NCI-H748 (cell line): ENCODE measurements around the gene CES3.
"Not testable (repeated sequence)": the region's sequence is repeated elsewhere in the genome, so short reads cannot be mapped to it uniquely, and the experiment has no call there.

Source experiments
- DNase-seq: peaks from one replicate; lab custom pipeline; 2025; ENCODE audit not compliant: unreplicated experiment; lab: John Stamatoyannopoulos, UW

Gene CES3

DNA sequence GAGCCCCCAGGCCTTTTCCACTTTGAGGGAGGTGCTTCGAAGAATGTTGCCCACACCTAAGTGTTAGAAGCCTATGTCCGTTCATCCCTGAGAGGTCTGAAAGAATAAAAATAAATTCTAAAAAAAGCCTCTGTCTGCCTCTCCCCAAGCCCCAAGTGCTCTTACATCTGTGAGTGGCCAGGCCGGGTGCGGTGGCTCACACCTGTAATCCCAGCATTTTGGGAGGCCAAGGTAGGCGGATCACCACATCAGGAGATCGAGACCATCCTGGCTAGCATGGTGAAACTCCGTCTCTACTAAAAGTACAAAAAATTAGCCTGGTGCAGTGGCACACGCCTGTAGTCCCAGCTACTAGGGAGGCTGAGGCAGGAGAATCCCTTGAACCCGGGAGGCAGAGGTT is 16.1 kb upstream of the CES3 start:
- not testable (repeated sequence) for DNase-seq

GRCh38 chr16:66945939-66946338 is 15.1 kb upstream of the CES3 start:
- no peak for DNase-seq

GRCh38 chr16:66946541-66946940 is 14.5 kb upstream of the CES3 start:
- no peak for DNase-seq

DNA sequence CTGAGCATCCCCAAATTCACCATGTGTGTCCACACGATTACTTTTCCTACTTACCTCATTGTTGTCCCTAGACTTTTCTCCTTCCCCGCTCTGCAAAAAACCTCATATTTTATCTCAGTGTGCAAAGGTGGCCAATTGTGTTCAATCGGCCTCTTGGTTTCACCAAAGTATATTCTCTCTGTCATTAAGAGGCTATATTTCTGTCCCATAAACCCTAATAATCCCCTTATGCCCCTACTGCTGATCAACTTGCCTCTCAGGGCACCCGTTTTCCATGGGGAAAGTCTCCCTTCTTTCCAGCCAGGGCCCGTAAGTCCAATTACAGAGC is 14.1 kb upstream of the CES3 start:
- DNase-seq: no peak

GRCh38 chr16:66947302-66948065 is 13.6 kb upstream of the CES3 start:
- peak; percentile 66 for DNase-seq

DNA sequence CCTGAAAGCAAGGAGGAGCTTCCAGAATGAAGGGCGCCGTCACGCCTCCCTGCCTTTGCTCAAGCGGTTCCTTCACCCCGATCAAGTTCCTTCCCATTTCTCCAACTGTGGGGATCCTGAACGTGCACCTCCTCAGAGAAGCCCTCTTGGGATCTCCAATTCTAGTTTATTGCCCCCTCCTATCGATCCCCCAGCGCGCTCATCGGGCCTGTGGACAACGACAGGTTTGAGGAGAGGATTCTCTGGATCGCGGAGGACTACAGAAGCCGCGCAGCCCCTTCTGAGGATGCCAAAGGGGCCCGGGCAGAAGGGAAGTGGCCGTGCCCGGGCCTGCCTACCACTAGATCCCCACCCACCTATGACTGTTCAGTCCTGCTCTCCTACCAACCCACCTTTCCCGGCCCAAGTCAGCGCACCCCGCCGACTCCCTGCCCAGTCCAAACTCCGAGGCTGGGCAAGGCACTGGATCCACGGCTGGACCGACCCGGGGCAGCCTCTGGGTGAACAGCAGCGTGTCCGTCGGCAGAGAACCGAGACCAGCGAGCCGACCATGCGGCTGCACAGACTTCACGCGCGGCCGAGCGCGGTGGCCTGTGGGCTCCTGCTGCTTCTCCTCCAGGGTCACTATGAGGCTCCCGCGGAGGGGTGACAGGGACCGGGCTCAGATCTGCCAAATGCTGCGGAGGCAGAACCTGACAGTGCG is 12.8 kb upstream of the CES3 start:
- DNase-seq: peak; percentile 31

DNA sequence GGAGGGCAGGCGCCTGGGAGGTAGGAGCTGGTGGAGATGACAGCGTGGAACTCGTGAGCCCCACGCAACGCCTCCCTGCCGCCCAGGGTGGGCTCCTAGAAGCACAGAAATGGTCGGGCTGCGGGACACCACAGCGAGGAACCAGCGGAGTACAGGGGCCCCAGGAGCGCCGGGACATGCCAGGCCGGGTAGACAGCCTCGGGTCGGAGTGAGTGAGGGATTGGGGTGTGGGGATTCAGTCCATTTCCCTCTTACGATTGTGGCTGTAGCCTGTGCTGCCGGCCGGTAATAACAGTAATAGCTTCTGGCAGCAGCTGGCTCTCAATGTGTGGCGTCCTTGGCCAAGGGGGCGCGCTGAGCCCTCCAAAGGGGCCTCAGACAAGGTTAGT is 12.2 kb upstream of the CES3 start:
- DNase-seq: no peak

GRCh38 chr16:66949472-66949871 is 11.6 kb upstream of the CES3 start:
- no peak for DNase-seq

DNA sequence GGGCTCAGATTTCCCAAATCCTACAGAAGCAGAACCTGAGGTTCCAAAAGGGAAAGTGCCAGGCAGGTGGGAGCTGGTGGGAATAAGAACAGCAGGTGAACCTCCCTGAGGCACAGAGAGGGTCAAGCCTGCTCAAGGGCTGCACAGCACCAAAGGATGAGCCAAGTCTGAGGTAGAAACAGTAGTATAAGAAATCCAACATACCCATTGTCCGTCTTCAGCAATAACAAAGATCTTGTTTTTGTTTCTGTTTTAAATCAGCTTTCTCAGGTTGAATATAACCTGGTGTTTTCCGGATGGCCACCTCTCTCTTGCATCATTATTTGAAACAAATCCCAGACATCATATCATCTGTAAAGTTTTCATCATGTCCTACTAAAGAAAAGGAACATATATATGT is 10.6 kb upstream of the CES3 start:
- DNase-seq: no peak

DNA sequence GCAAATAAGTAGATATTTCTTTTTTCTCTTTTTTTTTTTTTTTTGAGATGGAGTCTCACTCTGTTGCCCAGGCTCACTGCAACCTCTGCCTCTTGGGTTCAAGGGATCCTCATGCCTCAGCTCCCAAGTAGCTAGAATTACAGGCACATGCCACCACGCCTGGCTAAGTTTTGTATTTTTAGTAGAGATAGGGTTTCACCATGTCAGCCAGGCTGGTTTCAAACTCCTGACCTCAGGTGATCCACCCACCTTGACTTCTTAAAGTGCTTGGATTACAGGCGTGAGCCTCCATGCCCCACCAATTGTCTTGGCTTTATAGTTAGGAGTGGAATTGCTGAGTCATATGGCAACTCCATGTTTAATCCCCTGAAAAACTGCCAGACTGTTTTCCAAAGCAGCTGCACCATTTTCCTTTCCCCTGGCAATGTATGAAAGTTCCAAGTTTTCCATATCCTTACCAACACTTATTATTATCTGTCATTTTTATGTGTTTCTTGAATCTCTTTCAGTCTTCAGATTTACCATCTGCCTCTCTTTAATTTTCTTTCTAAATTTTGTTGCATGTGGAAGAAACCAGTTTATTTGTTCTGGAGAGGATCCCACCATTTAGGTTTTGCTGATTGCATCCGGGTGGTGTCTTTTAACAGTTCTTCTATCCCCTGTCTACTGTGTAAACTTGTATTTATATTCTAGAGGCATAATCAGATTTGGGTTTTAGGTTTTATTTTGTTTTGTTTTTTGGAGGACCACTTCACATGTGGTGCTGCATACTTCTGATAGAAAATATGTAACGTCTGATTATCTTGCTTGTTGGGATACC is 9.9 kb upstream of the CES3 start:
- DNase-seq: no peak

DNA sequence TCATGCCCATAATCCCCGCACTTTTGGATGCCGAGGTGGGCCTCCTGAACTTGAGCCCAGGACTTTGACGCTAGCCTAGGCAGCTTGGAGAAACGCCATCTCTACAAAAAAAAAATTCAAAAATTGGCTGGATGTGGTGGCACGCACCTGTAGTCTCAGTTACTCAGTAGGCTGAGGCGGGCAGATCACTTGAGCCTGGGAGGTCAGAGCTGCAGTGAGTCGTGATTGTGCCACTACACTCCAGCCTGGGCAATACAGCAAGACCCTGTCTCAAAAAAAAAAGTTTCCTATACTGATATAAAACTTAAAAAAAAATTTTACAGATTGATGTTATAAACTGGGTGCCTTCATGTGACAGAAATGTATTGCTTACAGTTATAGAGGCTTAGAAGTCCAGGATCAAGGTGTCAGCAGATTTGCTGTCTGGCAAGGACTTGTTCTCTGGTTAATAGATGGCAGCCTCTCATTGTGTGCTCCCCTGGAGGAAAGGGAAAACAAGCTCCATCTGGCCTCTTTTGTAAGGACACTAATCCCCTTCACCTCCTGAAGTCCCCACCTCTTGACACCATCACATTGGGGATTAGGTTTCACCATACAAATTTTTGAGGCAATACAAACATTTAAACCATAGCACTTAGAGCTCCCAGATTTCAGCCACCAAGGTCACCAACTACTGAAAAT is 8.5 kb upstream of the CES3 start:
- DNase-seq: no peak

DNA sequence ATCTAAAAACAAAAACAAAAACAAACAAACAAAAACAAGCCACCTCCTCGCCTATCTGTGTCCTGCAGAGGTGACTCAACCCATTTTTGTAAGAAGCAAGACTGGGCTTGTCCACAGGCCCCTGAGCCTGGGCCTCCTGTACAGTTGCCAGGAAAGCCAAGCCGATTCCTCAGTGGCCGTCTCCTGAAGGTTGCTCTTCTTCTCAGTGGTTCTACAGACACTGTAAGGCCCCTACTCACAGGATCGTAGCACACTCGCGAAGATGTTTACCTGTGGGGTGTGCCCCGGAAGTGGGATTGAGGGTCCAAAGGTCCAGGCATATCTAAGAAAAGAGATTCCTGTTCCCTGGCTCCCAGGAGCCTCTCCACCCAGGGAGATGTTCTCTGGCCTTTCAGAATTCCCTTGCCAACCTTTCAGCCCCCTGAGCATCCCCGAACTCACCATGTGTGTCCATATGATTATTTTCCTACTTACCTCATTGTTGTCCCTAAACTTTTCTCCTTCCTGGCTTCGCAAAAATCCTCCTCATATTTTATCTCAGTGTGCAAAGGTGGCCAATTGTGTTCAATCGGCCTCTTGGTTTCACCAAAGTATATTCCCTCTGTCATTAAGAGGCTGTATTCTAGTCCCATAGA is 7.5 kb upstream of the CES3 start:
- no peak for DNase-seq

DNA sequence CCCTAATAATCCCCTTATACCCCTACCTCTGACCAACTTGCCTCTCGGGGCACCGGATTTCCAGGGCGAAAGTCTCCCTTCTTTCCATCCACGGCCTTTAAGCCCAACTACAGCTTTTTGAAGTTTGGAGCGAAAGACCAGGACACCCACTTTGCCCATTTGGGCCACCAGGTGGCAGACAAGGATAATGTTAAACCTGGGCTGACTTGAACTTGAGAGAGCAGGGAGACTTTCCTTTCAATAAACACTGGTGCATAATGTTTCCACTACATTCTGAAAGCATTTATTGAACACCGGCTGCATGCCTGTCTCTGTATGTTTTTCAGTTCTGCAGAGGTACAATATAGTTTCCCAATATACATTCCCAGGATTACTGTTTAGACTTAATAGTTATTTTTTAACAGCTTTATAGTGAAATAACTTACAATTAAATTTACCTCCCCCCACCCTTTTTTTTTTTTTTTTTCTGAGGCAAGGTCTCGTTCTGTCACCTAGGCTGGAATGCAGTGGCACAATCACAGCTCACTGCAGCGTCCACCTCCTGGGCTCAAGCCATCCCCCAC is 6.9 kb upstream of the CES3 start:
- peak; percentile 54 for DNase-seq

GRCh38 chr16:66955363-66956153 is 5.5 kb upstream of the CES3 start:
- DNase-seq: not testable (repeated sequence)

DNA sequence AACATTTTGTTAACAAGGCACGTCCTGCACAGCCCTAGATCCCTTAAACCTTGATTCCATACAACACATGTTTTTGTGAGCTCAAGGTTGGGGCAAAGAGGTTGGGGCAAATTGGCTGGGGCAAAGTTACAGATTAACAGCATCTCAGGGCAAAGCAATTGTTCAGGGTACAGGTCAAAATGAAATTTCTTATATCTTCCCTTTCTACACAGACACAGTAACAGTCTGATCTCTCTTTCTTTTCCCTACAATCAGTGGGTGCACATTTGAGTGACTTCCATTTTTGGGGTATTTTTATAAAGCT is 5.0 kb upstream of the CES3 start:
- DNase-seq: not testable (repeated sequence)

GRCh38 chr16:66958857-66959703 is 2.0 kb upstream of the CES3 start:
- no peak for DNase-seq

DNA sequence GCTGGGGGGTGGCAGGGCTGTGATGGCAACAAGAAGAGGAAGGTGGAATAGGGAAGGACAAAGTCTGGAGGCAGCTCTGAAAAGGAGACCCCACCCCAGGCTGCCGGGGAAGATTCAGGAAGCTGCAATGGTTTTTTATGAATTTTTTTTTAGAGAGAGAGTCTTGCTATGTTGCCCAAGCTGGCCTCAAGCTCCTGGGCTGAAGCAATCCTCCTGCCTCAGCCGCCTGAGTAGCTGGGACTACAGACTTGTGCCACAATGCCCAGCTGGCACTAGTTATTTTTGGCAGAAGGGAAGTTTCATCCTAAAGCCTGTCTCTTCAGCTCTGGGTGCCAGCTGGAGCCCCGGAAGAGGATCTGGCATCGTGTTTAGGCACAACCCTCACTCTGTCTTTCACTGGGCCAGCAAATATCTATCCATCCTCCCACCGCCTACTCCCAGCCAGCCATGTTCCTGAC is 1.3 kb upstream of the CES3 start:
- no peak for DNase-seq

GRCh38 chr16:66960270-66960669 is 796 bp upstream of the CES3 start:
- DNase-seq: no peak

DNA sequence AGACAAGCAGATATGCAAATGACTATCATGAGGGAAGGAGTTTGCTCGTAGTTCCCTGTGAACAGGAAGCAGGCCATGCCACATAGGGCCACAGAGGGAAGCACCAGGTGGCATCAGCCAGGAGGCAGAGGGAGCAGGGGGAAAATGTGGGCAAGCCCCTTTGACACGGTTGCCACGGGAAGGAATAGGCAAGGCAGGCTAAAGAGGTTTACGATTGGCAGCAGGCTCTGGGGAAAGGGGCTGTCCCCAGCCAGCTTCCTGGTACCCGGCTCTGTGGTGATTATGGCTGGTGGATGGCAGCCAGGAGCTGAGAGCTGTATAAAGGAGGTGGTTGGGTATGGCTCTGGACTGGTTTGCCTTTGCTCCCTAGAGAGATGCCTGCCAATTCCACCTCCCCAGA is 848 bp downstream of the CES3 start:
- DNase-seq: no peak
